Measurements from ENCODE around the gene SLC15A1.

SLC15A1 gene

GRCh38 chr13:98752467-98753290 lies at the start of gene SLC15A1:
TSS of gene SLC15A1 (minus strand) at chr13:98752672. CDS start at chr13:98752598, 74 bp downstream.
- no peak for DNase-seq (ENCODE audit: low read depth)

- no peak for DNase-seq (ENCODE audit: low read depth)
Measured at GRCh38 chr13:98801626-98802418, 49.4 kb upstream of the SLC15A1 start.

GRCh38 chr13:98800078-98800477 lies 47.6 kb upstream of the SLC15A1 start:
- no peak for DNase-seq (ENCODE audit: low read depth)

GRCh38 chr13:98798849-98799645 lies 46.6 kb upstream of the SLC15A1 start:
- DNase-seq (ENCODE audit: low read depth): no peak

GRCh38 chr13:98797456-98797855 lies 45.0 kb upstream of the SLC15A1 start:
- no peak for DNase-seq (ENCODE audit: low read depth)

GRCh38 chr13:98796798-98797197 lies 44.3 kb upstream of the SLC15A1 start:
- DNase-seq (ENCODE audit: low read depth): no peak

DNA sequence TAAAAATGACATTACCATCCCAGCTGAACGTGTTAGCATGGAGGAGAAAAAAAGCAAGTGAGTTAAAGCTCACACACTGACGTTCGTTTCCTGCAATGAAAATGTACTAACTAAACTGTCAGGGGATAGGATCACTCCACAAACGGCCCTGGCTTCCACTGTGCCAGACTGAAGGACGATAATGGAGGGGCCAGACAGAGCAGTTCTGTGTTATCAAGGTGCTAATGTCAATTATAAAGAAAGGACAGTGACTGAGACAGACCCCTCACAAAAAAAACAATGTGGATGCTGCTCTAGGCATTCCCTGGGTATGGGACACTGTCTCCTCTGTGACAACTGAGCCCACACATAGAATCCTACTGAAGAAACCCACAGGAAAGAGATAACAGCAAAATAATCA lies 43.7 kb upstream of the SLC15A1 start:
- no peak for DNase-seq (ENCODE audit: low read depth)

DNA sequence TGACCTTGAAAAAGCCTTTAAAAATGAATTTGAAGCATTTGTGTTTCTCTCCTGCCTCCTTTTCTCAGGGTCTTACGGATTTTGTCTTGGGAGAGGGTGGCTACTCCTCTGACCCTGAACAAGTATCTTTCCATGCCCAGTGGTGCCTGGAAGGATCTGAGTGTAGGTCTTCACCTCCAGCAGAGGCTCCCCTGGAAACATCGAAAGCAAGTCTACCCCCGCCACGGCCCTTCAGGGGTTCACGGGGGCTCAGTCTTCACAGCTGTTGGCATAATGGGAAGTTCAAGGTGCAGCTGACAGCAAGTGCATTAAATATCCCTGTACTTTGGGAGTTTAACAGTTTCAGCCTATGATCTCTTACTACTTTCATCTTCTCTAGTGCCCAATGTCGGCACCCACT lies 42.7 kb upstream of the SLC15A1 start:
- no peak for DNase-seq (ENCODE audit: low read depth)

DNA sequence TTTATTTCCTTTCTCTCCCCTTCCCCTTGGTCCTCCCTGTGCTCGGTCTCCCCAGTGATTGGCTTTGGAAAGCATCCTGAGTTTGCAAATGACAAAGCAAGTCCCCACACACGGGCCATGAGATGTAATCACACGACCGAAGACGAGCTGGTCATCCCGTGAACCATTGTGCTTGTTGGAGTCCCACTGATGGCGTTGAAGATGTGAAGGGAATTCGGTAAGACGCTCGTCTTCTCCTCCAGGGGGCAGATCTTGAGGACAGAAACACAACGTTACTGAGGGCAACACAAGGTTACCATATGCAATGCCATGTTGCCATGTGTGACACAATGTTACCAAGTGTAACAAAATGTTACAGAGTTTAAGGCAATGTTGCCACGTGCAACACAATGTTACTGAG lies 42.0 kb upstream of the SLC15A1 start:
- DNase-seq (ENCODE audit: low read depth): no peak

GRCh38 chr13:98792785-98793495 lies 40.5 kb upstream of the SLC15A1 start:
- DNase-seq (ENCODE audit: low read depth): no peak

DNA sequence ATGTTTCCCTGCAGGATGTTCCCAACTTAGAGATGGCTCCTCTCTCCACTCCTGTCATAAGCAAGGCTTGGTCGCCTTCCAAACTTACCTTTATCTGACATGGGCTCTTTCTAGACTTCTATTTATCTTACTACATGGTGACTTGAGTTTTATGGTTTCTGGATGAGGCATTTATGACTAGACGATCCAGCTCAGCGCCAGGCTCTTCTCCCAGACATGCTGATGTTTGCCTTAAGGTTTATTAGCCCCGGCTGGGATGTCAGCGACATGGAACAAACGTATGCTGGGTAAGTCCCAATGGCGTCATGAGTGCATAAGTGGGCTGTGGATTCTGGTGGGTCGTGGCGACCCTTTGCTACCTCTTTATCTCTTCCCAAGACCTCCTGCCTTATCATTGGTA lies 39.8 kb upstream of the SLC15A1 start:
- no peak for DNase-seq (ENCODE audit: low read depth)

DNA sequence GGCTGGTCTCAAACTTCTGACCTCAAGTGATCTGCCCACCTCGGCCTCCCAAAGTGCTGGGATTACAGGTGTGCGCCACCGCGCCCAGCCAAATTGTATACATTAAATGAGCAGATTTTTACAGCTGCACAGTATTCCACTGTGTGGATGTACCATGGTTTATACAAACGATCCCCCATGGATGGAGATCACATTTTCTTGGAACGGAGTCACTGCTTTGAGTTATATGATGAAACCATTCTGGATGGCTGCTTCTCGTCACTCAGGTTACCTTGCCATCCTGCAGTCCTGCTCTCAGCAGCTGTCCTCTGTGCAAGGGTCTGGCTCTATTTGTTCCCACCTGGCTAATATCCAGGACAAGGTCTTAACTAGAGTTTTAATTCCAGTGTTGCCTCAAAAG lies 39.1 kb upstream of the SLC15A1 start:
- DNase-seq (ENCODE audit: low read depth): no peak

DNA sequence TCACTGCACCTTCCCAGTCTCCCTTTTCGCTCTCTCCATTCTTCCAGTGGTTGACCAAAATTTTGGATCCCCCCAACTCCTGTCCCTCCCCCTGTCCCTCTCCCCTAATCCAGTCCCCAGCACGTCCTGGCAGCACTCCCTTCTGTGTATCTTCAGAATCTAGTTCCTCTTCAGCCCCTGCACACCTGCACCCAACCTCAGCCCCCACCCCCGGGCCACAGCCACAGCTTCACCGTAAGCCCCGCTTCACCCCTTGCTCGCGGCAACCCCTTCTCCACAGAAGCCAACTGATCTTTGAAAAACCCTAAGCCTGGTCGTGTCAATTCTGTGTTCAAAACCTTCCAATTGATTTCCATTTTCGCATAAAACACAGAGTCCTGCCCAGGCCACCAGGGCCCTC lies 35.5 kb upstream of the SLC15A1 start:
- no peak for DNase-seq (ENCODE audit: low read depth)

GRCh38 chr13:98787173-98787572 lies 34.7 kb upstream of the SLC15A1 start:
- DNase-seq (ENCODE audit: low read depth): no peak

- DNase-seq (ENCODE audit: low read depth): no peak
Measured at GRCh38 chr13:98786023-98786422, 33.6 kb upstream of the SLC15A1 start.

GRCh38 chr13:98785405-98785804 lies 32.9 kb upstream of the SLC15A1 start:
- DNase-seq (ENCODE audit: low read depth): no peak

DNA sequence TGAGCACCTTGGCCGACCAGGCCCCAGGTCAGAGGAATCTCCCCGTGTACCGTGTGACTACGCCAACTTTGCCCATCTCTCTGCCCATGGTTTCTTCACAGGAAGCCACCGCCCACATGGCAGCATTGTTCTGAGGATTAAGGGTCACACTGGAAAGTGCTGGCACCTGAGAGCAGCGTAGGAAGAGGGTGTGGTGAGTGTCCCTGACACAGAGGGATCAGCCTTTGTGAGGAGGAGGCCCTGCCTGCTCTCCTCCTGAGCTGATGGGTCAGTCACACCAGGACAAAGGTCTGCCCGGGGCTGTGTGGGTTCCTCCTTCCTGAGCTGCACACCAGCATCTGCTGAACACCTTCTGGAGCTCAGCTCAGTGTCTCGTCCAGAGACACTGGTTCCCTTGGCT lies 32.2 kb upstream of the SLC15A1 start:
- DNase-seq (ENCODE audit: low read depth): no peak

DNA sequence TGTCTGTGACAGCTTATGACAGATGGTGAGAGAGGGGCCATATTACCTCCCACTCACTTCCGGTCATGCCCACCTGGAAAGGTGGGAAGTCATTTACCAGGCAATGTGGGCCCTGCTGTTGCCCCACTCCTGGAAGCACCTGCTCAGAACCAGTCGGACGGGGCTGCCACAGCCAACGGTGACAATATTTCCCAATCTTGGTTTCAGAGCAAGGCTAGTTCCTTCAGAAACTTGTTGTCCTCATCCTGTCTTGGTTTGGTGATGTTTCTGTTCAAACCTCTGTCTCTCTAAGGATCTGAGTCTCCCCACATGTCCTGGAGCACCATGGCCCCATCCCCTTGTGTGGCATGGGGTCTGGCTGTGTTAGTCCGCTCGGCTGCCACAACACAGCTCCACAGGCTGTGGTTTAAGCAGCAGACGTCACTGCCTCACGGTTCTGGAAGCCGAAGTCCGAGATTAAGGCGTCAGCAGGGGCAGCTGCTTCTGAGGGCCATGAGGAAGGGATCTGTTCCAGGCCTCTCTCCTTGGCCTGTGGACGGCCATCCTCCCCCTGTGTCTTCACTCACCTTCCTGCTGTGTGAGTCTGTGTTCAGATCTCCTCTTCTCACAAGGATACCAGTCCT lies 31.5 kb upstream of the SLC15A1 start:
- DNase-seq (ENCODE audit: low read depth): no peak

GRCh38 chr13:98782654-98783053 lies 30.2 kb upstream of the SLC15A1 start:
- no peak for DNase-seq (ENCODE audit: low read depth)

GRCh38 chr13:98781905-98782304 lies 29.4 kb upstream of the SLC15A1 start:
- no peak for DNase-seq (ENCODE audit: low read depth)

DNA sequence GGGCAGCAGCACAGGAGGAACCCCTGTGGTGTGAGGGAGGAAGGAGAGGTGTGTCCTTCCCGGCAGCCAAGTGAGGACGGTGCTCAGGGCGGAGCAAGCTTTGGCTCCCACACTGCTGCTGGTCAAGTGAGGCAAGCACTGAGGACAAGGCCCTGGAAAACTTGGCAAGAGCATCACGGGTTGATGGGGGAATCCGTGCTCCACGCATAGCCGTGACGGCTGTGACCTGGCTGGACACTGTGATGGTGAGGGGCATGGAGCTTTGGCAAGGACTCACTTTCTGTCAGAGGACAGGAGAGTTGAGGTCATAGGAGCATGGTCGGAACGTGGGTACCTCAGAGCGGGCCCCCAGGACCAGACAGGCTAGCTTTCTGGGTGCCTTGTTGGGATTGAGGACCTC lies 29.0 kb upstream of the SLC15A1 start:
- no peak for DNase-seq (ENCODE audit: low read depth)
